GM10266 (cell line): ENCODE results near the gene SBK3.
"Not testable (repeated sequence)": the region's sequence is repeated elsewhere in the genome, so short reads cannot be mapped to it uniquely, and the experiment has no call there.

Experiments
- DNase-seq: peaks from one replicate; pipeline ENCODE4 v3.0.0; 2012; ENCODE audit errors: extremely low spot score
- CTCF ChIP-seq: IDR thresholded peaks from 2 replicates; pipeline ENCODE4 v1.5.1; 2012; ENCODE audit warnings: mild to moderate bottlenecking, low read depth; ENCODE audit not compliant: control insufficient read depth, insufficient read depth; ENCODE audit errors: missing control alignments

The SBK3 gene

DNA sequence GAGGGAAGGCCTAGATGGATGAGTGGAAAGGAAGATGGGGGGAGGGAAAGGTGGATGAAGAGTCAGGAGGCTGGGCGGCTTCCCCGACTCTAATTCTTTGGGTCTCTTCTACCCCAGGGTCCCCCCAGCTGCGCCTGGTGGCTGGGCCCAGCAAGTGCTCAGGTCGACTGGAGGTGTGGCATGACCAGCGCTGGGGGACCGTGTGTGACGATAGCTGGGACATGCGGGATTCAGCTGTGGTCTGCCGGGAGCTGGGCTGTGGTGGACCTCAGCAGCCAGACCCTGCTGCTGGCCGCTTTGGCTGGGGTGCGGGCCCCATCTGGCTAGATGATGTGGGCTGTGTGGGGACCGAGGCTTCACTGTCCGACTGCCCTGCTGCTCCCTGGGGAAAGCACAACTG, 47.6 kb downstream of the SBK3 start:
- DNase-seq, result no peak
- TF ChIP-seq CTCF, result no peak

- DNase-seq, result not testable (repeated sequence)
Observed at GRCh38 chr19:55496820-55497219, 48.5 kb downstream of the SBK3 start.

GRCh38 chr19:55495646-55496349, 49.5 kb downstream of the SBK3 start:
- no peak for TF ChIP-seq CTCF
- no peak for DNase-seq

DNA sequence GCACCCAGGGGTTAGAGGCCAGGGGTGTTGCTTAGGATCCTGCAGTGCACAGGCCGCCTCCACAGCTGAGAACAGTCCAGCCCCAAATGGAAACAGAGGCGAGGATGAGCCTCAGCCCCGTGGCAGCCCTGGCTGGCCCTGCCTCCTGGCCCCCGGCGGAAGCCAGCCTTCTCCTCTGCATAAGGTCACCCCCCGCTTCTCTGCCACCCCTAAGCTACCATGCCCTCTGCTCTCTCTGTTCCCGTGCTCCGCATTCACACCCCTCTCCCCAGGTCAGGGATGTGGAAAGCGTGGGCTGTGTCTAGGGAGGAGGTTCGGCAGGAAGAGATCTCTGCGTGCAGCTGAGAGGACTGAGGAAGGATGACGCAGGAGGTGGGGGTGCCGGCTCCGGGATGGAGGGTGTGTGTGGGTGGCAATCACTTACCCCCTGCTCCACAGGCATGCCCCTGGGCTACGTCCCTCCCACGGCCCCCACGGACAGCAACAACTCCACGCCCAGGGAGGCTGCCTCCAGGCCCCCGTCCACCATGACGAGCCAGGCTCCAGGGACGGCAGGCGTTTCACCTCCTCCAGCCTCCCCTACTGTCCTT, 51.1 kb downstream of the SBK3 start:
- no peak for TF ChIP-seq CTCF
- DNase-seq, result no peak

- TF ChIP-seq CTCF, result no peak
- DNase-seq, result no peak
Observed at GRCh38 chr19:55493645-55494171, 51.6 kb downstream of the SBK3 start.

GRCh38 chr19:55493052-55493644, 52.2 kb downstream of the SBK3 start:
- no peak for TF ChIP-seq CTCF
- no peak for DNase-seq

- DNase-seq, result no peak
- no peak for TF ChIP-seq CTCF
Observed at GRCh38 chr19:55492362-55492944, 52.9 kb downstream of the SBK3 start.
